DMS53 (cell line): ENCODE measurements around the gene TAF1C.
"Not testable (repeated sequence)": the region's sequence is repeated elsewhere in the genome, so short reads cannot be mapped to it uniquely, and the experiment has no call there.

Experiments used
- DNase-seq: peaks from one replicate; lab custom pipeline; 2025; lab: John Stamatoyannopoulos, UW

Gene TAF1C, protein sequence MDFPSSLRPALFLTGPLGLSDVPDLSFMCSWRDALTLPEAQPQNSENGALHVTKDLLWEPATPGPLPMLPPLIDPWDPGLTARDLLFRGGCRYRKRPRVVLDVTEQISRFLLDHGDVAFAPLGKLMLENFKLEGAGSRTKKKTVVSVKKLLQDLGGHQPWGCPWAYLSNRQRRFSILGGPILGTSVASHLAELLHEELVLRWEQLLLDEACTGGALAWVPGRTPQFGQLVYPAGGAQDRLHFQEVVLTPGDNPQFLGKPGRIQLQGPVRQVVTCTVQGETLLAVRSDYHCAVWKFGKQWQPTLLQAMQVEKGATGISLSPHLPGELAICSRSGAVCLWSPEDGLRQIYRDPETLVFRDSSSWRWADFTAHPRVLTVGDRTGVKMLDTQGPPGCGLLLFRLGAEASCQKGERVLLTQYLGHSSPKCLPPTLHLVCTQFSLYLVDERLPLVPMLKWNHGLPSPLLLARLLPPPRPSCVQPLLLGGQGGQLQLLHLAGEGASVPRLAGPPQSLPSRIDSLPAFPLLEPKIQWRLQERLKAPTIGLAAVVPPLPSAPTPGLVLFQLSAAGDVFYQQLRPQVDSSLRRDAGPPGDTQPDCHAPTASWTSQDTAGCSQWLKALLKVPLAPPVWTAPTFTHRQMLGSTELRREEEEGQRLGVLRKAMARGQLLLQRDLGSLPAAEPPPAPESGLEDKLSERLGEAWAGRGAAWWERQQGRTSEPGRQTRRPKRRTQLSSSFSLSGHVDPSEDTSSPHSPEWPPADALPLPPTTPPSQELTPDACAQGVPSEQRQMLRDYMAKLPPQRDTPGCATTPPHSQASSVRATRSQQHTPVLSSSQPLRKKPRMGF

DNA sequence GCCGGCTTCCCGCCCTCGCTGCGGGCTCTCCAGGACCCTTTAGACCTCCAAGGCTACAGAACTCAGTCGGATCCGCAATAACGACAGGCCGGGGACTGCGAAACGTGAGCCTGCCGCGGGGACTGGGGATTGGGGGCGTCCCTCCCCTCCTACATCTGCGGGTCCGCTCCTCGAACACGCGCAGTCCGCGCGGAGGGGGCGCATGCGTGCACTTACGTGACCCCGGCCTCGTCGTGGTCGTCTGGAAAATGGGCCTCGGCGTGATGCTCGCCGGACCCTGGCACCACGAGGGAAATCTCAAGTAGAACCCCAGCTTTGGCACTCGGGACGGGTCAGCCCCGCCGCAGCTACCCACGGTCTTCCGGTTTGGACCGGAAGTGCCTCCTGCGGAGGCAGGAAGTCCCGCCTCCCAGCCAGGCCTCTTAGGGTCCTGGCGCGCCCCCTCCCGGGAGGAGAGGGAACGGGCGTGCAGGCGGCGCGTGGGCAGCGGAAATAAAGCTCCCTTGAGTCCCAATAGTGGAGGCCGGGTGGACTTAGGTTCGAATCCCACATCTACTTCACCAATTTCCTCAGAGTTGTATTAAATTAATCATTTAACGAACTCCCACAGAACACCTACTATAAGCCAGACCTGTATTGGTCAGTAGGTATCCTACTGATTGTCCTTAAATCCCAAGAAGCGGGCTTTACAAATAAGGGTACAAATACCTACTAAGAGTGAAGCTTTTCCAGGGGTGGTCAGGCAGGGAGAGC, at the start of gene TAF1C:
TSS of gene TAF1C (minus strand) at position 373 of the 753 bp plus-strand sequence. CDS start 2,069 bp downstream, outside the sequence.
- peak; percentile 95 for DNase-seq

DNA sequence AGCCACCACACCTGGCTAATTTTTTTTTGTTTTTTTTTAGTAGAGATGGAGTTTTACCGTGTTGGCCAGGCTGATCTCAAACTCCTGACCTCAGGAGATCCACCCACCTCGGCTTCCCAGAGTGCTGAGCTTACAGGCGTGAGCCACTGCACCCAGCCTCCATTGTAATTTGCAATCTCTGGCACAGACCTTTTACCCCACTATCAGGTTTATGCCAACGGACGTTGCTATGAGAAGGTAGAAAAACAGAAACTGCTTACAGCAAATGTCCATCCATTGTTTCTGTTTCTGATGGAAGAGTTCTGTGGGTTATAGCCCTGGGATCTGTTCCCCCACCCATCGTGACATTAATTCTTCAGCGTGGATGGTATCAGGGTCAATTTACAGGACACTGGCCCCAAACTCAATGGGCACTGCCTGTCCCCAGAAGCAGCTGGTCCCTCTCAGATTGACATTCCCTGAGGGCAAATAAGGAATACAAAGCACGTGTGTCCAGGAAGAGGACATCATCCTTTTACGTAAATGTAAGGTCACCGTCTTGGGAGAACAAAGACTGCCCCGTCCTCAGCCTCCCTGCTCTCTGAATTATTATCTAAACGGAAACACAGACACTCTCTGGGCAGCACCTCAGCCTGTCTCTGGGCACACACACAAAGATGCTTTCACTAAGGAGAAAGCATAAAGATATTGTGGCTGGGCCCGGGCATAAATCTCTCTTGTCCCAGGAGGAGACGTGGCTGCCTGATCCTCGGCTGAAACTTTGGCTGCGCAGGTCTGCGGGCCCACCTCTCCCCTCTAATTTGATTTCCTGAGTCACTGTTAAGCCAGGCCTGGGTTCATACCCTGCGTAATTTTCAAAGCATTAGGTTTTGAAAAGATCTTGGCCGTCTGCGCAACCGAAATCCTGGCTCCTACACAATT, 47.7 kb upstream of the TAF1C start:
- no peak for DNase-seq

DNA sequence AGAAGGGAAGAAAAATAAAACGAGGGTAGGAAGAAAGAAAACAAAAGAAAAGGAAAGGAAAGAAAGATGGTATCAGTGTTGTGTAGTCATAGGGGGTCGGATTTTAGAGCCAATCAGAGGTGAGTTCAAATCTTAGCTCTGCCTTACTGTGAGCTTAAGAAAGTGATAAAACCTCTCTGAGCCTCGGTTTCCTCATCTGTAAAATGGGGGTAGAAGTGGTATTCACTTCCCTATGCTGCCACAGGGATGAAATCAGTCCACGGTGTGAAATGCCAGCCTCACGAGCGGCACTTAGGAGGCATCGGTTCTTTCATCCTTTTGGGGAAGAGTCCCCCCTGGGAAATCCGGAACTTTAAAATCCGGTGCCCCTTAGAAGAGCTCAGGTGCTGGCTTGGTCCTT, 46.9 kb upstream of the TAF1C start:
- no peak for DNase-seq

- no peak for DNase-seq
These were observed 46.1 kb upstream of the TAF1C start for GRCh38 chr16:84232969-84233368.

GRCh38 chr16:84232060-84232459, 45.2 kb upstream of the TAF1C start:
- no peak for DNase-seq

DNA sequence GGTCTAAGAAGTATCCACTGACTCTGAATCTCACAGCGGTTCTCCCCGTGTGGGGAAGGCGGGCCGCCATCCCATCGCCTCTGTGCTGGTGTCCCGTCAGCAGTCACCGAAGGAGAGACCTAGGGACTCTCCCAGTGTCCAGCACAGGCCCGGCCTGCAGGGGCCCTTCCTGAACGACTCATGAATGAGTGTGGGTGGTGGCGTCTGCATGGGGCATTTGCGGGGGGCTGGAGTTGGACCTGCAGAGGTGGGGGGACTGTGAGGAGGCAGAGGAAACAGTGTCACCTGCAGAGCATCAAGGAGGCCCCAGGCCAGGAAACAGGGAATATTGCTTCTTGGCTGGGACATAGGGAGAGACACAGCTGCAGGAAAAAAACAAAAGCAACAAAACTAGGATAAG, 42.6 kb upstream of the TAF1C start:
- DNase-seq = no peak

DNA sequence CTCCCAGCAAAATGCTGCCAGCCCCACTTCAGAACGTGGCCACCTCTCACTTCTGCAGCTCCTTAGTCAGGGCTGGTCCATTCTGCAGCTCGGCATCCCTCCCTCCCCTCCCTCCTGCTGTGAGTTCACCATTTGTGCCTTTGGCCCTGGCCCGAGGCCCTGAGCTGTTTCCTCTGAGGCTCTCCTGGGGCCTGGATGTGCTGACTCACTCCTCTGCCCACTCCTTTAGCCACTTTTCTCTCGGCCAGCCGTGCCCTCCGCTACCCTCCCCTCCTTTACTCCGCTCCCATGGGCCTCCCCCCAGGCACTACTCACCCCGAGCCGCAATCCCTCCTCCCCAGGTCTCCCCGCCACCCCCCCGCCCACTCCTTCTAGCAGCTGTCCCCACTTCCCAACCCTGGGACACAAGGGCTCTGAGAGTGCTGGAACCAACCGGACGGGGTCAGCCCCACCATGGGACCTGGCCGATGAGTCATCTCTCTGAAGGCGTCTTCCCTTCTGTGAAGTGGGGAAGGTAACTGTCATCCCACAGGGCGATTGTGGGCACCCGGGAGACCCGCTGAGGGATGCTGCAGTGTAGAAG, 41.5 kb upstream of the TAF1C start:
- peak; percentile 81 for DNase-seq

- no peak for DNase-seq
These were observed 40.7 kb upstream of the TAF1C start for GRCh38 chr16:84227548-84227947.

- no peak for DNase-seq
These were observed 39.2 kb upstream of the TAF1C start for GRCh38 chr16:84226026-84226425.

- DNase-seq = no peak
These were observed 38.7 kb upstream of the TAF1C start for GRCh38 chr16:84225571-84225970.

GRCh38 chr16:84225126-84225525, 38.3 kb upstream of the TAF1C start:
- DNase-seq = no peak

GRCh38 chr16:84224554-84224953, 37.7 kb upstream of the TAF1C start:
- DNase-seq = no peak

GRCh38 chr16:84223456-84223855, 36.6 kb upstream of the TAF1C start:
- no peak for DNase-seq

- no peak for DNase-seq
These were observed 34.0 kb upstream of the TAF1C start for GRCh38 chr16:84220851-84221250.

DNA sequence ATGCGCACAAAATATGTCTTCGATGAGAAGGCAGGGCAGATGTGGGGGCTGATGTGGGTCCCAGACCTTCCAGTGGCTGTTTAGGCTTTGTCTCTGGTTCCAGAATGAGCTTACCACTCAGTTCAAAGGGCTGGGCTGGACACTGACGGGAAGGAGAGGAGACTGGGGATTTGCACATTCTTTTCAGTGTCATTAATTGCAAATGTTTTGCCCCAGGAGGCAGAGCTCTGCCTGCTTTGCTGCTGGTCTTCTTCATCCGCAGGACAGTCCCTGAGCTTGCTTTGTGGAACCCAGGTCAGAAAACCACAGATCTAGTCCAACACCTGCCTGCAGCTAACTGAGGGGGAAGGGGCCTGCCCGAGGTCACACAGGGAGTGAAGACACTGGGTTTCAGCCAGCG, 32.1 kb upstream of the TAF1C start:
- no peak for DNase-seq

- no peak for DNase-seq
These were observed 31.4 kb upstream of the TAF1C start for GRCh38 chr16:84218176-84218823.

DNA sequence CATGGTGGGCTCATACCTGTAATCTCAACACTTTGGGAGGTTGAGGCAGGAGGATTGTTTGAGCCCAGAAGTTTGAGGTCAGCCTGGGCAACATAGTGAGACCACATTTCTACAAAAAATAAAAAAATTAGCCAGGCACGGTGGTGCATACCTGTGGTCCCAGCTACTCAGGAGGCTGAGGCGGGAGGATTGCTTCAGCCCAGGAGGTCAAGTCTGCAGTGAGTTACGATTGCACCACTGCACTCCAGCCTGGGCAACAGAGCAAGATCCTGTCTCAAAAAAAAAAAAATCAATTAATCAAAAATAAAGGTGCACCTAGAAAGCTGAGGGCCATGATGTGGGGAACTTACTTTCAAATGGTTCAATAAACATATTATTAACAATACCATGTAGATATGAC, 29.3 kb upstream of the TAF1C start:
- DNase-seq = not testable (repeated sequence)

DNA sequence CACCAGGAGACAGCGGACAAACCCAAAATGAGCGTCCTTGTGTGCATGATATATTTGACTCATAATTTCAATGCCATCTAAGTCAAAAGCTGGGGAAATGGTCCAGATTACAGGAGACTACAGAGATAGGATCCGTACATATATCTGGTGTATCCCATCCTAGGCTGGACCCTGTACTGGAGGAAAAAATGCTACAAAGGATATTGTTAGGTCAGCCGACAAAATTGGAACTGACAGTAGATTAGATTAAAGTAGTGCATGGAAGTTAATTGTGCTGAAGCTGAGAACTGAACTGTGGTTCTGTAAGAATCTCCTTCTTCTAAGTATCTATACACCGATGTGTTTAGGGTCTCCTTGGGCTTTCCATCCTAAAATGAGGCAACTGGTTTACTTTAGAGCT, 28.7 kb upstream of the TAF1C start:
- no peak for DNase-seq

DNA sequence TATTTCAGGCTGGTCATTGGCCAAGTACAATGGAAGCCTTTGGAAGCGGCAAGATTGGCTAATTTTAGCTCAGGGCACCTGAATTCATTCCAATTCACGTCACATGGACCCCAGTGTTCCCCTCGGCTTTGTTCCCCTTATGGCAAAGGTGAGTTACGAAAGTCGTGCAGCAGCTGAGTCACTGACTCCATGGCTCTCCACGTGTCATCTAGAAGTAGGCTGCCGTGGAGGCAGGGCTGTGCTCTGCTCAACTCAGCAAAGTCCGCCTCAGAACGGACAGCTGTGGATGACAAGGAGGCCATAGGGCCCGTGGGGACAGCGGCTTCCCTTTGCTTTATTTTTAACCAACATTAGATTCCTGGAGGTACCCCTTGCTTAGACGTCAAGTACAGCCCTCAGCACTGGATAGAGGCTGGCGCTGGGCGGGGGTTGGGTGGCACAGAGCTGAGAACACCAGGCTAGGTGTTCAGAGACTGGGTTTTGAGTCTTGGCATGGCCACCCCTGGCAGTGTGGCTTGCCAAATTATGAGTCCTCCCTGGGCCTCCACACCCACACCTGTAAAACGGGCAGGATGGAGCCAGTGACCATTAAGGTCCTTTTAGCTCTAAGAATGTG, 27.7 kb upstream of the TAF1C start:
- no peak for DNase-seq

- no peak for DNase-seq
These were observed 25.8 kb upstream of the TAF1C start for GRCh38 chr16:84212631-84213030.
